RWPE1 (cell line): Measurements from ENCODE around the gene PDE3B.
"Not testable (repeated sequence)": the region's sequence is repeated elsewhere in the genome, so short reads cannot be mapped to it uniquely, and the experiment has no call there.

Source experiments
- CTCF ChIA-PET: fragments of 350-600 bp; sonication (Branson Sonifier 250); formaldehyde crosslinking; extraction: SDS; loops from one replicate; lab custom pipeline; 2021; lab: Yijun Ruan, JAX
- POLR2A ChIA-PET: fragments of 400-600 bp; formaldehyde crosslinking; extraction: SDS; loops from one replicate; lab custom pipeline; 2020; ENCODE audit warnings: antibody characterized with exemption; ENCODE audit not compliant: low non-redundant PET; lab: Yijun Ruan, JAX
- DNase-seq: peaks from one replicate; pipeline ENCODE4 v3.0.0; 2012; ENCODE audit warnings: low spot score
- H3K27ac ChIP-seq: fragments of 450-650 bp; 2 replicates; pipeline ENCODE4 v1.5.1; 2017
- TF ChIP-seq, protein P1 (sequence below): fragments of 450-650 bp; conservative IDR thresholded peaks from 2 replicates; pipeline ENCODE4 v1.5.1; 2017; ENCODE audit warnings: low read depth, mild to moderate bottlenecking

PDE3B gene

DNA sequence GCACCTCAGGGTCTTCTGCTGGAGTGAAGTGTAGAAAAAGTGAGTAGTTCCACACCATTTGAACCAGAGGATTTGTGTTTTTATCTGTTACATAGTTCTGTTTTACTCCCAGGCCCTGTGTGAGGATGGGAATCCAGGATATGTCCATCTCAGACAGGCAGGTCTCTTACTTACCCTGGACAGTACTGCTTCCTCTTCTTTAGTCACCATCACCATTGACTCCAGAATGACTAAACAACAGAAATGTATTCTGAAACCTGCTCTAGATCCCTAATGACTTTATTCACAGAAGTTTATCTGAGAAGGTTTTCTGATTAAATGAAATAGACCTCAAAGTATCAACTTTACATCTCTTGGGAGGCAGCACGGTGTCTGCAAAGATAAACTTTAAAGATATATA lies 214.8 kb downstream of the PDE3B start:
- ChIA-PET POLR2A (no interaction called here), CTCF (no interaction called here)
- no peak overlapping the region for H3K27ac ChIP-seq
- TF ChIP-seq, protein P1, sequence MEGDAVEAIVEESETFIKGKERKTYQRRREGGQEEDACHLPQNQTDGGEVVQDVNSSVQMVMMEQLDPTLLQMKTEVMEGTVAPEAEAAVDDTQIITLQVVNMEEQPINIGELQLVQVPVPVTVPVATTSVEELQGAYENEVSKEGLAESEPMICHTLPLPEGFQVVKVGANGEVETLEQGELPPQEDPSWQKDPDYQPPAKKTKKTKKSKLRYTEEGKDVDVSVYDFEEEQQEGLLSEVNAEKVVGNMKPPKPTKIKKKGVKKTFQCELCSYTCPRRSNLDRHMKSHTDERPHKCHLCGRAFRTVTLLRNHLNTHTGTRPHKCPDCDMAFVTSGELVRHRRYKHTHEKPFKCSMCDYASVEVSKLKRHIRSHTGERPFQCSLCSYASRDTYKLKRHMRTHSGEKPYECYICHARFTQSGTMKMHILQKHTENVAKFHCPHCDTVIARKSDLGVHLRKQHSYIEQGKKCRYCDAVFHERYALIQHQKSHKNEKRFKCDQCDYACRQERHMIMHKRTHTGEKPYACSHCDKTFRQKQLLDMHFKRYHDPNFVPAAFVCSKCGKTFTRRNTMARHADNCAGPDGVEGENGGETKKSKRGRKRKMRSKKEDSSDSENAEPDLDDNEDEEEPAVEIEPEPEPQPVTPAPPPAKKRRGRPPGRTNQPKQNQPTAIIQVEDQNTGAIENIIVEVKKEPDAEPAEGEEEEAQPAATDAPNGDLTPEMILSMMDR = no peak
- DNase-seq = no peak

DNA sequence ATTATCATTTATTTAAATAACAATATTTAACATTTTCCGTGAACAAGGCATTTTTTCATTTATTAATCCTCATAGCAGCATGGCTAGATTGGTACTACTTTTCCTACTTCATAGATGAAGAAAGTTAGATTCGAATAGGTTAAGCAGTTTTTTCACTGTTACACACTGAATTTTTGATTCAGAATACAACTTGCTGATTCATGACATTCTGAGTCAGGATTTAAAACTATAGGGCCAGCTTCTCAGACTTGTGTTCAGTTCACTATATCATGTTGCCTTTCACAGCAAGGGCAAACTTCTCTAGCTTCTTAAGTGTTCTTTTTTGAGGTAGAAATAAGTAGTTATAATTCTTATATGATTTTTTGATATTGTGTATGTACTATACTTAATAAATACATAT lies 216.9 kb downstream of the PDE3B start:
- POLR2A ChIA-PET = no interaction called here
- CTCF ChIA-PET = no interaction called here

DNA sequence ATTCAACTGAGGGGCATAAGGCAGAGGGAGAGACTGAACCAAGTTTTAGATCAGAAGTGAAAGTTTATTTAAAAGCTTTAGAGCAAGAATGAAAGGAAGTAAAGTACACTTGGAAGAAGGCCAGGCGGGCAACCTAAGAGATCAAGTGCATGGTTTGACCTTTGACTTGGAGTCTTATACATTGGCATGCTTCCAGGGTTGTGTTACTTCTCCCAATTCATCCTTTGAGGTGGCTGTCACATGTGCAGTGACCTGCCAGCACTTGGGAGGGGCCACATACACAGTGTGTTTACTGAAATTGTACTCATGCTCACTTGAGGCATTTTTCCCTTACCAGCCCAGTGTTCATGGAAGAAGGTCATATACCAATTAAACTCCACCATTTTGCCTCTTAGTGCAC lies 218.1 kb downstream of the PDE3B start:
- no peak overlapping the region for H3K27ac ChIP-seq
- TF ChIP-seq, protein P1 = no peak
- CTCF ChIA-PET = no interaction called here
- POLR2A ChIA-PET = no interaction called here
- no peak for DNase-seq

More for the DNA sequence above, 216.9 kb downstream of the PDE3B start:
- TF ChIP-seq, protein P1 = no peak
- H3K27ac ChIP-seq = no peak overlapping the region
- no peak for DNase-seq

DNA sequence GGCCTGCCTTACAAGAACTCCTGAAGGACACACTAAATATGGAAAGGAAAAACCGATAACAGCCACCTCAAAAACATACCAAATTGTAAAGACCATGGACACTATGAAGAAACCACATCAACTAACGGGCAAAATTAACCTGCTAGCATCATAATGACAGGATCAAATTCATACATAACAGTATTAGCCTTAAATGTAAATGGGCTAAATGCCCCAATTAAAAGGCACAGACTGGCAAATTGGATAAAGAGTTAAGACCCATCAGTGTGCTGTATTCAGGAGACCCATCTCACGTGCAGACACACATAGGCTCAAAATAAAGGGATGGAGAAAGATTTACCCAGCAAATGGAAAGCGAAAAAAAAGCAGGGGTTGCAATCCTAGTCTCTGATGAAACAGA lies 220.2 kb downstream of the PDE3B start:
- POLR2A ChIA-PET, H3K27ac ChIP-seq, DNase-seq, CTCF ChIA-PET: not testable (repeated sequence)

DNA sequence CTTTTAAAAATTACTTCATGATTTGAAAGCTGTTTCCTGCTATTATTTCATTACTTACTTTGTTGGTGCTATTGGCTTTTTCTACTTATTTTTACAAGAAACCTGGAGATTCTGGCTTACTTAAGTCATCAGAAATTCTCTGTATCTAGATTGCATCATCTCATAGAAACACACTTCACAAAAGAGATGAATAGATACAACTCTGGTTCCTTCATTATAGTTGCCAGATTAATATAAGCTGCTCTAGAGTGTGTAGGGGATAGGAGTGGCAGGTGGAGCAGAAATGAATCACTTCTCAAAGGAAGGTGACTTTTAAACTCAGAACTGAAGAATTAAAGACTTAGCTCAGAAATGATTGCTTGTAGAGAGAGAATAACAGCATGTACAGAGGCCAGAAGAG lies 228.4 kb downstream of the PDE3B start:
- CTCF ChIA-PET = no interaction called here
- DNase-seq = no peak
- TF ChIP-seq, protein P1 = no peak
- POLR2A ChIA-PET = no interaction called here
- no peak overlapping the region for H3K27ac ChIP-seq

DNA sequence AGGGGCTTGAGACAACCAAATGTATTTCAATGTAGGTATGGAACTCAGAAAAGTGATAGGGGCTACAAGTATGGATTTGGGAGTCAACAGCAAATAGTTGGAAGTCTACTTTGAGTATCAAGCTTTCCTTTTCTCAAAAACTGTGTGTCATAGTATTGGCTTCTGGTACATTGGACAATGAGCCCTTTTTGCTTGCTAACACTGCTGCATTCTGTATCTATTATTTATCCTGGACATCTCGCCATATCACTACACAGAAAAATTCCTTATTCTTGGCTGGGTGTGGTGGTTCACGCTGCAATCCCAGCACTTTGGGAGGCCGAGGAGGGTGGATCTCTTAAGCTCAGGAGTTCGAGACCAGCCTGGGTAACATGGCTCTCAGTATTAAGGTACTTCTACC lies 230.0 kb downstream of the PDE3B start:
- CTCF ChIA-PET = no interaction called here
- TF ChIP-seq, protein P1 = no peak
- DNase-seq = no peak
- no peak overlapping the region for H3K27ac ChIP-seq
- POLR2A ChIA-PET = no interaction called here

DNA sequence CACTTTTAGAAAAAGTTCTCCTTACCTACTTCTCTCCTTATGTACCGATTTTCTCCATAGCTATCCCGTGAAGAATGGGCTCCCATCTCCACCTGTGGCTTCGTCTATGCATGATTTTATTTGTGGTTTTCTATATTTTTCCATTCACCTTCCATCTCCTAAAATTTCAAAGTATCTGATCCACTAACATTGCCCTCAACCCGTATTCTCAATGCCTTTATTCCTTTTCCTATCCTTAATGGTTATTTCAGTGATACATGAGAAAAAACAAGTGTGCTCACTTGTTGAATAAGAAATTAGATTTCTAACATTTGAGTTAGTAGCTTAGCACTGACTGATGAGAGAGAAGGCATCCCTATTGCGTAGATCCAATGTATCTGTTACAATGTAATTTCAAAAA lies 231.6 kb downstream of the PDE3B start:
- POLR2A ChIA-PET = no interaction called here
- no peak for DNase-seq
- CTCF ChIA-PET = interaction anchor here (0.6 kb wide), 1 partner anchor 339 kb away, joined by 3 read pairs; no protein-coding TSS in a partner anchor
- H3K27ac ChIP-seq = no peak overlapping the region
- TF ChIP-seq, protein P1 = no peak
